Measurements from ENCODE around the gene RNF207. TPM values are rescaled to one million over a fixed set of nuclear protein-coding genes. Genes with fewer than 3 reads are reported as not detected.

RNF207 gene
- total and polyA plus RNA-seq, 10 of the 15 experiments (the other 5 are each of a cell fraction or from before 2014, with no cell fraction given) = 1.7 to 36.4 (median 13.1) TPM

DNA sequence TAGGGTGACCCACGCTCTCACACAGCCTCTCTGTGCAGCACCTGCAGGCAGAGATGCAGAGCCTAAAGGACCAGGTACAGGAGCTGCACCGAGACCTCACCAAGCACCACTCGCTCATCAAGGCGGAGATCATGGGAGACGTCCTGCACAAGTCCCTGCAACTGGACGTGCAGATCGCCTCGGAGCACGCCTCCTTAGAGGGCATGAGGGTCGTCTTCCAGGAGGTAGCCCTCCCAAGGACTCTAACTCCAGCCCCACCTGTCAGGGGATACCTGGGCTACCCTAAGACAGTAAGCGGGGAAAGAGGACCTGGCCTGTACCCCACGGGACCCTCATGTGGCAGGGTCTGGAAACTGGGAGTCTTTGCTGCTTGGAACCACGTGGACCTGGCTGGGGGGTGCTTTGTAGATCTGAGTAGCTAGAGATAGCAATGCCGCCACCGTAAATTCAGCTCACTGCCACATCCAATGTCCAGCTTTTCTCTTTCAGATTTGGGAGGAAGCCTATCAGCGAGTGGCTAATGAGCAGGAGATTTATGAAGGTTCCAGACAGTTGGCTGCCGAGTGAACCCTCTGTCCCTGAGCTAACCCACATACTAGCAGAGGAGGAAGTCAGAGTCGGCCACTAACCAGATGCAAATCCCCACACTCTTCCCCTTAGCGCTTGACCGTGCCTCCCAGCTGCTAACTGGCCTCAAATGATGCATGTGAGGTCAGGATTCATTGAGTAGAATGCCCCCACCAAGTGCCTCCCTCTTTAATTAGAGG is 6.5 kb downstream of the RNF207 start:
- CTCF ChIA-PET = interaction anchor here (0.6 to 0.9 kb wide), 2 partner anchors 26 to 457 kb away, joined by 3 to 4 read pairs; no protein-coding TSS in a partner anchor
- H3K9me3 ChIP-seq (replicated peaks; ENCODE audit: control insufficient read depth, insufficient read depth, low read length) = no peaks in the 10 kb centered on the region
- BruUV-seq (replicated peaks) = TSS peak; percentile 45
- intact Hi-C loops (cut with micrococcal nuclease; ENCODE audit: unreplicated experiment) = no loop called here
- H3K27ac ChIP-seq (ENCODE audit: control insufficient read depth, insufficient read depth) = no peak overlapping the region; the same call in 1 of the 2 replicates
- in situ Hi-C loops (cut with MboI) = no loop called here
- H3K27me3 ChIP-seq (replicated peaks in 1 of 2; ENCODE audit: control insufficient read depth in 2 of 2, insufficient read depth in 2 of 2, low read length in 1 of 2) = no peaks in the 10 kb centered on the region
- 47% methylated on average over 20 of the region's 20 CpGs for WGBS (ENCODE audit: insufficient coverage, insufficient replicate concordance, low lambda C conversion rate, missing lambda C conversion rate)
- RAD21 ChIA-PET (ENCODE audit: unreplicated experiment) = interaction anchor here (0.8 kb wide), 1 partner anchor 12 kb away, joined by 3 read pairs; no protein-coding TSS in a partner anchor
- no peak overlapping the region for H2AFZ ChIP-seq (ENCODE audit: control insufficient read depth, low read depth, low read length)
- ATAC-seq (peak; percentile 22), DNase-seq (ENCODE audit: low read depth, low spot score) (no peak), FAIRE-seq (peak; percentile 64)
- peaks cover 3% of the 10 kb centered on the region for H3K79me2 ChIP-seq (ENCODE audit: control insufficient read depth, insufficient read depth, low read length)
- H3K4me3 ChIP-seq = no peak overlapping the region
- H3K36me3 ChIP-seq (ENCODE audit: control insufficient read depth in 2 of 2, insufficient read depth in 2 of 2, low read length in 1 of 2) = peaks cover 6 to 7% of the 10 kb centered on the region in 2 experiments; a peak in 3 of 4 replicates
- POLR2A ChIA-PET = no interaction called here
- H3K4me1 ChIP-seq (ENCODE audit: control insufficient read depth, insufficient read depth, low read length) = peaks cover 24% of the 10 kb centered on the region
- SMC1A ChIA-PET (ENCODE audit: uncharacterized antibody, unreplicated experiment) = interaction anchor here (0.7 to 1.1 kb wide), 2 partner anchors 17 to 227 kb away, joined by 3 to 4 read pairs; no protein-coding TSS in a partner anchor
- no peak overlapping the region for H3K9ac ChIP-seq (ENCODE audit: control insufficient read depth, insufficient read depth, low read length)
- H4K20me1 ChIP-seq (ENCODE audit: control insufficient read depth, insufficient read depth) = no peaks in the 10 kb centered on the region; the same call in 1 of the 2 replicates
- TF ChIP-seq POU2F2 (IDR thresholded peaks at IDR 0.05; ENCODE audit: borderline replicate concordance, low read depth, low read length) = peak; percentile 65; the same call in 1 of the 3 replicates
- TF ChIP-seq, protein P1, sequence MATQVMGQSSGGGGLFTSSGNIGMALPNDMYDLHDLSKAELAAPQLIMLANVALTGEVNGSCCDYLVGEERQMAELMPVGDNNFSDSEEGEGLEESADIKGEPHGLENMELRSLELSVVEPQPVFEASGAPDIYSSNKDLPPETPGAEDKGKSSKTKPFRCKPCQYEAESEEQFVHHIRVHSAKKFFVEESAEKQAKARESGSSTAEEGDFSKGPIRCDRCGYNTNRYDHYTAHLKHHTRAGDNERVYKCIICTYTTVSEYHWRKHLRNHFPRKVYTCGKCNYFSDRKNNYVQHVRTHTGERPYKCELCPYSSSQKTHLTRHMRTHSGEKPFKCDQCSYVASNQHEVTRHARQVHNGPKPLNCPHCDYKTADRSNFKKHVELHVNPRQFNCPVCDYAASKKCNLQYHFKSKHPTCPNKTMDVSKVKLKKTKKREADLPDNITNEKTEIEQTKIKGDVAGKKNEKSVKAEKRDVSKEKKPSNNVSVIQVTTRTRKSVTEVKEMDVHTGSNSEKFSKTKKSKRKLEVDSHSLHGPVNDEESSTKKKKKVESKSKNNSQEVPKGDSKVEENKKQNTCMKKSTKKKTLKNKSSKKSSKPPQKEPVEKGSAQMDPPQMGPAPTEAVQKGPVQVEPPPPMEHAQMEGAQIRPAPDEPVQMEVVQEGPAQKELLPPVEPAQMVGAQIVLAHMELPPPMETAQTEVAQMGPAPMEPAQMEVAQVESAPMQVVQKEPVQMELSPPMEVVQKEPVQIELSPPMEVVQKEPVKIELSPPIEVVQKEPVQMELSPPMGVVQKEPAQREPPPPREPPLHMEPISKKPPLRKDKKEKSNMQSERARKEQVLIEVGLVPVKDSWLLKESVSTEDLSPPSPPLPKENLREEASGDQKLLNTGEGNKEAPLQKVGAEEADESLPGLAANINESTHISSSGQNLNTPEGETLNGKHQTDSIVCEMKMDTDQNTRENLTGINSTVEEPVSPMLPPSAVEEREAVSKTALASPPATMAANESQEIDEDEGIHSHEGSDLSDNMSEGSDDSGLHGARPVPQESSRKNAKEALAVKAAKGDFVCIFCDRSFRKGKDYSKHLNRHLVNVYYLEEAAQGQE (IDR thresholded peaks at IDR 0.05; ENCODE audit: low read depth, low read length) = no peak
- TF ChIP-seq, protein P2, sequence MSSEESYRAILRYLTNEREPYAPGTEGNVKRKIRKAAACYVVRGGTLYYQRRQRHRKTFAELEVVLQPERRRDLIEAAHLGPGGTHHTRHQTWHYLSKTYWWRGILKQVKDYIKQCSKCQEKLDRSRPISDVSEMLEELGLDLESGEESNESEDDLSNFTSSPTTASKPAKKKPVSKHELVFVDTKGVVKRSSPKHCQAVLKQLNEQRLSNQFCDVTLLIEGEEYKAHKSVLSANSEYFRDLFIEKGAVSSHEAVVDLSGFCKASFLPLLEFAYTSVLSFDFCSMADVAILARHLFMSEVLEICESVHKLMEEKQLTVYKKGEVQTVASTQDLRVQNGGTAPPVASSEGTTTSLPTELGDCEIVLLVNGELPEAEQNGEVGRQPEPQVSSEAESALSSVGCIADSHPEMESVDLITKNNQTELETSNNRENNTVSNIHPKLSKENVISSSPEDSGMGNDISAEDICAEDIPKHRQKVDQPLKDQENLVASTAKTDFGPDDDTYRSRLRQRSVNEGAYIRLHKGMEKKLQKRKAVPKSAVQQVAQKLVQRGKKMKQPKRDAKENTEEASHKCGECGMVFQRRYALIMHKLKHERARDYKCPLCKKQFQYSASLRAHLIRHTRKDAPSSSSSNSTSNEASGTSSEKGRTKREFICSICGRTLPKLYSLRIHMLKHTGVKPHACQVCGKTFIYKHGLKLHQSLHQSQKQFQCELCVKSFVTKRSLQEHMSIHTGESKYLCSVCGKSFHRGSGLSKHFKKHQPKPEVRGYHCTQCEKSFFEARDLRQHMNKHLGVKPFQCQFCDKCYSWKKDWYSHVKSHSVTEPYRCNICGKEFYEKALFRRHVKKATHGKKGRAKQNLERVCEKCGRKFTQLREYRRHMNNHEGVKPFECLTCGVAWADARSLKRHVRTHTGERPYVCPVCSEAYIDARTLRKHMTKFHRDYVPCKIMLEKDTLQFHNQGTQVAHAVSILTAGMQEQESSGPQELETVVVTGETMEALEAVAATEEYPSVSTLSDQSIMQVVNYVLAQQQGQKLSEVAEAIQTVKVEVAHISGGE (CRISPR knock-in tag; IDR thresholded peaks at IDR 0.05) = no peak
- peak in 1 of 2 experiments; percentile 43; a peak in 1 of 4 replicates for TF ChIP-seq BHLHE40 (IDR thresholded peaks at IDR 0.05; ENCODE audit: borderline replicate concordance in 1 of 2, low read depth in 2 of 2, low read length in 1 of 2)
- peak; percentile 66; the same call in 1 of the 2 replicates for TF ChIP-seq SPI1 (IDR thresholded peaks at IDR 0.05; ENCODE audit: borderline replicate concordance, insufficient read depth, low read depth, low read length)
- H3K4me2 ChIP-seq (ENCODE audit: control insufficient read depth, insufficient read depth) = 0 out of 2 replicates have a peak overlapping the region, but pooled peaks have one; percentile 13

Measured in GM12878 (cell line).